Stromal cell of bone marrow (primary cell): ENCODE results near the gene SYCE3.
A peak's percentile ranks its signal among the peaks of the same experiment; 100 is the strongest.

ENCODE experiments used
- DNase-seq: peaks from one replicate; pipeline ENCODE4 v3.0.0-alpha.2; 2012; ENCODE audit warnings: low read depth

Gene SYCE3

DNA sequence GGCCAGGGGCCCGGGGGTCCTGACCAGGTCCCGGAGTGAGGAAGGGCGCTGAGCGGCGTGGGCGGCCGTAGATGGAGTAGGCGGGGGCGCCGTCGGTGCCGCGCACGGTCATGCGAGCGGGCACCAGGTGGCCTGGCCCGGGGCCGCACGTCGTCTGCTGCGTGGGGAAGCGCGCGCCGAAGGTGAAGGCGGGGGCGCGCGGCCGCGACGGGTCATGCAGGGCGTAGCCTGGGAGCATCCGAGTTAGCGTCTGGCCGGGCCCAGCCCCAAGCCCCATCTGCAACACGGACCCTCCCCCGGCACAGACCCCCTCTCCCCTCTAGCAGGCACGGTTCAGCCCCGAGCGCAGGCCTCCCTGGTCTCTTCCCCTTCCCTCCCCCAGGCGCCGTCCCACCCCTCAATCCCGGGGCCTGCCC is 31.2 kb downstream of the SYCE3 start:
- no peak for DNase-seq

DNA sequence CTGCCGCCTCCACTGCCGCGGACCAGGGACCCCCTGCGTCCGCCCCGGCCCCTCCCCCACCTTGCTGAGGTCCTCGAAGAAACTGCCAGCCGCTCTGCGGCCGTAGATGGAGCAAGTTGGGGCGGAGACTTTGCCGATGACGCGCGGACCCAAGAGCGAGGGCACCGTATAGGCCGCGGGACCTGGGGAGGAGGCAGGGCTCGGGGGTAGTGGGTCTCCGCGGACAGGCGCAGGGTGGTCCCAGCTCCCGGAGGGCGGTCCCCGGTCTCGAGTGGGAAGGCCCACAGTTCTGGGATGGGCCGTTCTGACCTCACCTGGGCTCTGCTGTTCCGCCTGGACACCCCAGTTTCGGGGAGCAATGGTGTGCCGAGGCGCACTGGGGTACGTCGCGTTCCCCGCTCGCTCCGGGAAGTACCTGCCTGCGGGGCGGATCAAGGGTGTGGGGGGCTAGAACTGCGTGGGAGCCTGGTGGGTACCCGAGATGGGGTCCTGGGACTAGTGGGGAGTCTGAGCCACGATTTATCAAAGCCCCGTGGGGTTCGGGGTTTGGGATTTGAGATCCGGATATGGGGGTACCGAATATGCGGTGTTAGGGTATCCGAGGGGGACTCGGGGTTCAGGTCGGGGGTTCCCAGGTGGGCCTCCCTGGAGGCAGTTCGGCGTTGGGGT is 31.7 kb downstream of the SYCE3 start:
- peak; percentile 77 for DNase-seq

DNA sequence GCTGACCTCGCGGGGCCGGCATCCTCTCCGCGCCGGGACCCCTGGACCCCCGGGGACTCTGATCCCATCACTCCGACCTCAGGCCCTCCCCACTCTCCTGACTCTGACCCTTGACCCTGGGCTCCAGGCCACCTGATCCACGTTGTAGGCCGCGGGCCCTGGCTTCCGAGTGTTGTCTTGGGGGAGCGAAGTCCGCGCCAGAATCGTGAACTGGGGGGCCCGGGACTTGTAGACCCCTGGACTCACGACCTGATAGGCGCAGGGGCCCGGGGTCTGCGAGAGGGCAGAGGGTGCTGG is 32.2 kb downstream of the SYCE3 start:
- no peak for DNase-seq

DNA sequence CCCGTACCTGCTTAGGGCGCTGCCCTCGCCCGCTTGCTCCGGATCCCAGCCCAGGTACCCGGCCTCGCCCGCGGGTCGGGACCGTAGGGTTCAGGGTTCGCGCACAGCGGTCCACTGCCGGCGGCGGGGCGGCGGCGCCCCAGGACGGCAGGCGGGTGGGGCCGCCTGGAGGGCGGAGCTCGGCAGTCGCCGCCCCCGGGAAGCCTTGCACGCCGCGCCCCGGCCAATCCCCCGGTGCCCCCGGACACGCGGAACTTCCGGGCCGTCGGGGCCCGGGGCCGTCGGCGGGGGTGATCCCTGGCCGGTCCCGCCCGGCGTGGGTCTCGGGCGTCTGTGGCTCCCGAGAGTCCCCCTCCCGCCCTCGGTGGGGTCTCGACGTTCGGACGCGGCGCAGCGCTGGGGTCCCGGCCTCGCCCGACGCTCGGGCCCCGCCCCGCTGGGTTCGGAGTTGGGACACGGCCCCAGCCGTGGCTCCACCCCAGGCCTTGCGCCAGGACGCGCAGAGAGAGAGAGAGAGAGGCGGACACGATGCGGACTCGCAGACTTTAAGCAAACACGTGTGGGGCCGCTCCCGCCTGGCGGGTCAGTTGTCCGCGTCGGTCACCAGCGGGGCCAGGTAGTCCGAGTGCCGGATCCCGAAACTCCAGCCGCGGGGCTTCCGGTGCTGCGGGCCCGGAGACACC is 32.7 kb downstream of the SYCE3 start, which contains the start of gene TYMP:
Gene TYMP, minus strand, starts transcription at position 116 of the 683 bp plus-strand sequence. CDS start 303 bp downstream, outside the sequence.
- peak; percentile 62 for DNase-seq

DNA sequence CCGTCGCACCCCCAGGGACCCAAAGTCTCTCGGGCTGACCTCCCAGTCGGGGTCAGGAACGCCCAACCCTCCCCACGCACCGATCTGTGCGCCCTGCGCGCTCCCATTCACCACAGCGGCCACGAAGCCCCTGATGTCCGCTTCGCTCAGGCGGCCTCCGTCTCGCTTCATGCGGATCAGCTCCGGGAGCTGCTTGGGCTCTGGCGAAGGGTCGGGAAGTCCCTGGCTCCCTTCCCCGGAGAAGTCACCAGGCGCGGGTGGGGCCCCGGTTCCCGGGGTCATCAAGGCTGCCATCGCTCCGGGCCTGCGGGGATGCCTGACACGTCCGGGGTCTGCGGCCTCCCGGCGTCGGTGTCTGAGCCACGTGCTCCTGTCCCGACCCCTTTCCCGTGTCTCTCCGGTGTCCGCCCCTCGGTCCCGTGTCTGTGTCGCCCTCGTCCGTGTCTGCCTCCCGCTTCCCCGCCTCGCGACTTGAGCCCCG is 33.3 kb downstream of the SYCE3 start:
- no peak for DNase-seq

DNA sequence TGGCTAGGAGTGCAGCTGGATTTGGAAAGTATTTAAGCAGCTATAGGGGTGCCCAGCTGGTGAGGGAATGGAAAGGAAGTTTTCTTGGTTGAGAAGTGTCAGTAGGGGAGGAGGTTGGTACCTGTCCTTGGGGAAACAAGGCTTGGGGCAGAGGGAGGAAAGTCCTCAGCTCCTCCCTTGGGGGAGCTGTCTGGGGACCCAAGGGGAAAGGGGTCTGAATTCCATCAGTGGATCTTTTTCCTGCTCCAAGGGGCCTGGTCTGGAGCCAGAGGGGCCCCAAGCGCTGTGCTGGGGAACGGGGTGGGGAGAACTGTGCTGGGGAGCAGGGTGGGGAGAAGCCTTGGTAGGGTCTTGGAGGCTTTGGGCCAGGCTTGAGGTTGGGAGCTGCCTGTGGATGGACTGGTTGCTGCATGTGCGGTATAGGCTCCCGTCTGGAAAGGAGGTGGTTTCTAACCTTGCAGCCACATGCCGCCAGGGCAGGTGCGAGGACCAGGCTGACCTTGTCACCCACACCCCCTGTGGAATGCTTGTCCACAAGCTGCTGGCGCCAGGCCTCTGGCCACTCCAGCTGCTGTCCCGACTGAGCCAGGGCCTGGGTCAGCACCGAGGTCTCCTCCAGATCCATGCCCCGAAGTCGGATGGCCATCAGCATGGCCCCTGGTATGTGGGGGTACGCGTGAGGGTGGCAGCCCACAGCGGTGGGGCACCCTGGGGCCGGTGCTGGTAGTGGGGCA is 33.9 kb downstream of the SYCE3 start:
- no peak for DNase-seq

DNA sequence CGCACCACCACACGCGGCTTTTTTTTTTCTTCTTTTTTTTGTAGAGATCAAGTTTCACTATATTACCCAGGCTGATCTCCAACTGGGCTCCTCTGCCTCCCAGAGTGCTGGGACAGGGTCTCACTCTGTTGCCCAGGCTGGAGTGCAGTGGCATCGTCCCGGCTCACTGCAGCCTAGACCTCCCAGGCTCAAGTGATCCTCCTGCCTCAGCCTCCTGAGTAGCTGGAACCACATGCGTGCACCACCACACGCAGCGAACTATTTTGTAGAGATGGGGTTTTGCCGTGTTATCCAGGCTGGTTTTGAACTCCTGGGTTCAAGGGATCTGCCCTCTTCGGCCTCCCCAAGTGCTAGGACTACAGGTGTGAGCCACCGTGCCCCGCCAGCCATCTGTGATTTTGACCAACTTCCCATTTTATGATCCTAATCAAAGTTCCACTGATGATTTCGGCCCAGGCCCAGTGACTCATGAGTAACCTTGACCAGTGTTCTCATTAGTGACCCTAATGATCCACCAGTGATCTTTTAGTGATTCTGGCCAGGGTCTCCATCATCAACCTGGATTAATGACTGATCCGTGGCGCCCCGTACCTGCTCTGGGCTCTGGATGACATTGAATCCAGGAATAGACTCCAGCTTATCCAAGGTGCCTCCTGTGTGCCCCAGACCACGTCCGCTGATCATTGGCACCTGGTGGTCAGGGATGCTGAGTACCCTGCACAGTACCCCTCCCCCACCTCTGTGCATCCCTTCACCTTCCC is 34.6 kb downstream of the SYCE3 start:
- no peak for DNase-seq

DNA sequence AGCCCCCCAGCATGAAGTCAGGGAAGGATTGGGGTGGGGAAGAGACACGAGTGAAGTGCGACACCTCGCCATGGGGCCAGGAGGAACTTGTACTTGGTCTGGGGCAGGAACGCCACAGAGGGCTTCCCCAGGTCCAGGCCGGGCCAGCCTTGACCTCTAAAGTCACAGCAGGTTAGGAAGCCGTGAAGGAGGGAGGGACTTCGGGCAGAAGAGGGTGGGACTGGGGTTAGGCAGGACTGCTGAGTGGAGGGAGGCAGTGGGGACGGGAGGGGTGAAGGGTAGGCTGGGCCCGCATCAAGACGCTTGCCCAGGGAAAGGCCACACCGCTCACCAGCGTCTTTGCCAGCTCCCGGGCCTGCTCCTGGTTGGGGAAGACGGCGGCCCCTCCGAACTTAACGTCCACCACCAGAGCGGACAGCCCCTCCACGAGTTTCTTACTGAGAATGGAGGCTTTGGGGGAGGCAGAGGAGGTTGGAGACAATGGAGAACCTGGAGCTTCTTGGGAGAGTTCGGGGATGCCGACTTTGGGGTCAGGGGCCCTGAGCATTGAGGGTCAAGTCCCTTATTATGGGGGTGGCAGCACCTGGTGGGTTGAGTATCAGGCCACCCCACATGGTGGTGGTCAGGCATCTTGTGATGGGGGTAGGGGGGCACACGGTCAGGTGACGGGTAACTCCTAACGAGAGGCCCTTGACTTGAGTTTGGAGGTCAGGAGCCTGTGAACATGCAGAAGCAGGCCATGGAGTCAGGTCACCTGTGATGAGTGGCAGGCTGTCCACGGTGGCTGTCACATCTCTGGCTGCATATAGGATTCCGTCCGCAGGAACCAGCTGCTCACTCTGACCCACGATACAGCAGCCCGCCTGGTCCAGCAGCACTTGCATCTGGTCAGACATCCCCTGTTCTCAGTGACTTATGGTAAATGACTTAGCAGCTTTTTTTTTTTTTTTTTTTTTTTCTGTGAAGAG is 35.6 kb downstream of the SYCE3 start:
- no peak for DNase-seq

DNA sequence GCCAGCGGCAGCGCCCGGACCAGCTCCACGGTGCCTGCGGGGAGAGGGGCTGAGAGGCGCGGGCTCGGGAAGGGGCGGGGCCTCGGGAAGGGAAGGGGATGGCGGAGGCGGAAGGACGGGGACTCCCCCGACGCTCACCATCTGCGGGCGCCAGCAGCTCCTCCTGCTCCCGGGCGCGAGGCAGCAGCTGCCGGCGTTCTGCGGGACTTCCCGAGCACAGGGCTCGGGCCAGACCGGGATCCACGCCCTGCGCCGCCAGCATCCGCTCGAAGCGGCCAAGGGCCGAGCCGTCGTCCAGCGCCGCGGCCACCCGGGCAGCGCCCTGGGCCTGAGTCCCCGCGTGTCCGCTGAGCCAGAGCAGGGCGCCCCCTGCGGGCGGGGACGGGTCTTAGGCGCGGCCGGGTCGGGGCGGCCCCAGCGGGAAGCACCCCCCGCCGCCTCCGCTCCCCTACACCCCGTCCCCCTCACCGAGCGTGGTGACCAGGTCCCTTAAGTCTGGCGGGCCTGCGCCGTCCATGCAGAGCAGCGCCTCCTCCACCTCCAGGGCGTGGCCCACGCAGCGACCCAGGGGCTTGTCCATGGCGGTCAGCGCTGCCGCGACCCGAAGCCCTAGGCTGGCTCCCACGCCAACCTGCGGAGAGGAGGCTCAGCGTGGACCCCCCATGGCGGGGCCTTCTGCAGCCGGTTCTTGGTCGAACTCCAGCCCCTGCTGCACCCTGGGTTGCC is 36.4 kb downstream of the SYCE3 start:
- DNase-seq = no peak

DNA sequence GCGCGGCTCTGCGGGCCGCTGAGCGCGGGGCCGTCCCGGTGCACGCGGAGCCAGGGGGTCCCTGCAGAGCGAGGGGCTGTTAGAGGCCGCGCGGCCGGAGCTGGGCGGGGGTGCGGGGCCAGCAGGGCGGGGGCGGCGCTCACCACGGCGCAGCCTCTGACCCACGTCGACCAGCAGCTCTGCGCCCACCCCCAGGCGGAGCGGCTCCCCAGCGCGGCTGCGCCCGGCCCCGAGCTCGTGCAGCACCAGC is 36.9 kb downstream of the SYCE3 start:
- no peak for DNase-seq

DNA sequence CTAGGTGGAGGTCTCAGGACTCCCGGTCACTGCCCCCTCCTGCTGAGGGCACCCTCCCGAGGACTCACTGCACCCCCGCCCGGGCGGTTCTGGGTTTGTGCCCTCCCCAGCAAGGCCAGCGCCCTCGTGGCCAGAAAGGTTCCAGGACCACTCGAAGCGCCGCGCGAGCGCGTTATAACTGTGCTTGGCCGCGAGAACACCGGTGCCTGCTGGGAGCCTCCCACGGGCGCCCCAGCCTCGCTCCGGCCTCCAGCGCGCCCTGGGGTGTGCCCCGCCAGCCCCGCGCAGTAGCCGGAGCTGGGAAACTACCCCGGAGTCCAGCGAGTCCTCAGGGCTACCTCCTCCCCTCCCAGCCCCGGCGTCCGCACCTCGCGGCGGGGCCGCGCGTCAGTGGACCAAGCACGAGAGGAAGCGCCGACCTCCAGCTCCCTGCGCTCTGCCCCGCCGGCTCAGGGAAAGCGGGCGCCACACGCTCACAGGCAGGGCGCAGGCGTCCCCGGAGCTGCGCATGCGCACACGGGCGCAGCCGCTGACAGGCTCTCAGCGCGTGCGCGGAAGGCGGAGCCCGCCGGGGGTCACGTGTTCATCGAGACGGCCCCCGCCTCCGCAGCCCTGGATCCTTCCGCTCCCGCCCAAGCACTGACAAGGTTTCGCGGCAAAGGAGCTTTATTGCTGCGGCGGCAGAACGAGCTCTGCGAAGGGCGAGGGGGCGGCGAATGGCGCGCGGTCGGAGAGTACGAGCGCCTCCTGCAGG is 37.4 kb downstream of the SYCE3 start, which contains the start of gene SCO2:
Gene SCO2, minus strand, starts transcription at position 495 of the 754 bp plus-strand sequence. CDS start 1,187 bp downstream, outside the sequence.
- peak; percentile 90 for DNase-seq

DNA sequence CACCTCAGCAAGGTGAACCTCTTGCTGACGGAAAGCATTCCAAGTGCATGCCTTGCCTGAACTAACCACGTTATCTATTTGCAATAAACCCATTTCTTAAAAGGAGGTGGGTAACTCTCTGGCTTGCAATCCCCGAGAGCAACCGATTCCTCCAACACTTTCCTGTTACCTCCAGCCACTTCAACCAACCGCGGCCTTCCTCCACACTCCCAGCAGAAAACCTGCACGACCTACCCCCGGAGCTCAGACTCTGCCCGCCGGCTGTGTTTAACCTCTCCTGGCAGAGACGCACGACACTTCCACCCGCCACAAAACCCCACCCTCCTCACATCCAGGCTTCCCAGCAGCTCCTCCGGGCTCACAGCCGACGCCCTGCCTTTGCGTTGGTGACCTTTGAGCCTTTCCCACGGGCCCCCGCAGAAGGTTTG is 38.0 kb downstream of the SYCE3 start:
- no peak for DNase-seq

DNA sequence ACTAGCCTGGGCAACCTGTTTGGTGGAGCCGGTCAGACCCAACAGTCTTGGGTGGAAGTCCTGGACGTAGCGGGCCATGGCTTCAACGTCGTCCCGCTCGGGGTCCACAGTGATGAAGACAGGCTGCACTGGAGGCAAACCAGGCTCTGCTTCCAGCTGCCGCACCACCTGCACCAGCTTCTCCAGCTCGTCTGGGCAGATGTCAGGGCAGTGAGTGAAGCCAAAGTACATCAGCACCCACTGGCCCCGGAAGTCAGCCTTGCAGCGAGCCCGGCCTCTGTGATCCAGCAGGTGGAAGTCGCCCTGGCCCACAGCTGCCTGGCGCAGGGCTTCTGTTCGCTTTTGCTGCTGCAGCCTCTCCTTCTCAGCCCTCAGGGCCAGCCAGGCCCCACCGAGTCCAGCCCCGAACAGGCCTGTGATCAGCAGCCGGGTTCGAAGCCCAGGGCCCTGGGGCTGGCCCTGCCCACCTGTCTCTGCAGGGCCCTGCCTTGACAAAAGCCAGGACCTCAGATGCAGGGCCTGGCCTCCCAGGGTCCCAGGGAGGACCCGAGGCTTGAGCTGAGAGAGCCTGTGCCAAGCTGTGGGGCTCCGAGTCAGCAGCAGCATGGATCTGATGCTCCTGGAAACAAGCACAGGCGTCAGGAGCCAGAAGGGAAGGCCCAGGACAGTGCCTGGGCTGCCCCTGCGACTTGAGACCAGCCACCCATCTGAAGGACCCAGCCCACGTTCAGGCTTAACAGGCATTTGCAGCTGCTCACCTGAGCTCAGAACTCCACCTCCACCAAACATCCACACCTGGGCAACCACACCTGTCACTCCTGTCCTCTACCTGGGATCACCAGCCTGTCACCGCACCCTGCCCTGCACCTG is 38.7 kb downstream of the SYCE3 start:
- DNase-seq = no peak

DNA sequence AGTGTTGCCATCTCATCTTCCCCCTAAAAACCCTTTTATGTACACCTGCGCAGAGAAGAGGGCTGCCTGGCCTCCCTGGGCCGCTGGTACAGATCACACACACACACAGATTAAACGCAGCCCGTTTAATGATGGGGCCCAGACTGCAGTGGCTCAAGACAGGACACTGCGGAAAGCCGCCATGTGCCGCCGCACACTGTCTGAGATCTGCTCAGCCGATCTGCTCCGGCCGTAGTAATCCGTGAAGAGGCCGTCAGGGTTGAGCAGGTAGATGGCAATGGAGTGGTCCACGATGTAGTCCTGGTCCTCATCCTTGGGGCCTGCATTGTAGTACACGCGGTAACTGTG is 39.3 kb downstream of the SYCE3 start:
- no peak for DNase-seq

DNA sequence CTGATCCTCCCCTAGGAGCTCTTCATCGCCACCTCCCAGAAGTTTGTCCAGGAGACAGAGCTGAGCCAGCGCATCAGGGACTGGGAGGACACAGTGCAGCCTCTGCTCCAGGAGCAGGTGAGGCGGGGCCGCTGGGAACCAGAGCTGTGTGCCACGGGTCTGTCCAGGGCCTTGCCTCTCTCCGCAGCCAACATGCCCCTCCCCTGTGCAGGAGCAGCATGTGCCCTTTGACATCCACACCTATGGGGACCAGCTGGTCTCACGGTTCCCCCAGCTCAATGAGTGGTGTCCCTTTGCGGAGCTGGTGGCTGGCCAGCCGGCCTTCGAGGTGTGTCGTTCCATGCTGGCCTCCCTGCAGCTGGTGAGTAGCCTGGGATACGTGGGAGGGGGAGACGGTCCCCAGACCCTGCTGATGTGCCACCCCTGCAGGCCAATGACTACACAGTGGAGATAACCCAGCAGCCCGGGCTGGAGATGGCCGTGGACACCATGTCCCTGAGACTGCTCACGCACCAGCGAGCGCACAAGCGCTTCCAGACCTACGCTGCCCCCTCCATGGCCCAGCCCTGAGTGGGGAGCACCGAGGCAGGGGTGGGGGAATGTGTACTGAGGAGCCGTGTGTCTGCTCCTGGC is 39.8 kb downstream of the SYCE3 start:
- no peak for DNase-seq

DNA sequence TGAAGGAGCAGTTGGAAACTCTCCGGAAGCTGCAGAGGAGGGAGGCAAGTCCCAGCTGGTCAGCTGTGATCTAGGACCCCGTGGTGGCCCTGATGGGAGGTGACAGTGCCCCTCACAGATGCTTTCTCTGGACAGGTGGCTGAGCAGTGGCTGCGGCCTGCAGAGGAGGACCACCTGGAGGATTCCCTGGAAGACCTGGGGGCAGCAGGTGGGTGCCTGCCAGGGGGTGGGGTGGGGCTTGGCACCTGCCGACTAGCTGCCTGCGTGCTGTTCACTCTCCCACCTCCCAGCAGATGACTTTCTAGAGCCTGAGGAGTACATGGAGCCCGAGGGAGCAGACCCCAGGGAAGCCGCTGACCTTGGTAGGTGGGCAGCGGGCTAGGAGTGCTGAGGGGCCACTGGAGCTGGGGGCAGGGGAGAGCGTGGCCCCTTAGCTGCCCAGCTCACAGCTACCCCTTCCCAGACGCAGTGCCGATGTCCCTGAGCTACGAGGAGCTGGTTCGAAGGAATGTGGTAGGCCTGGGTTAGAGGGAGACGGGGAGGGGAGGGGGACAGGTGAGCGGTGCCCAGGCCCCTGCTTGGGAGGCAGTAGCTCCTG is 40.4 kb downstream of the SYCE3 start:
- DNase-seq = no peak

DNA sequence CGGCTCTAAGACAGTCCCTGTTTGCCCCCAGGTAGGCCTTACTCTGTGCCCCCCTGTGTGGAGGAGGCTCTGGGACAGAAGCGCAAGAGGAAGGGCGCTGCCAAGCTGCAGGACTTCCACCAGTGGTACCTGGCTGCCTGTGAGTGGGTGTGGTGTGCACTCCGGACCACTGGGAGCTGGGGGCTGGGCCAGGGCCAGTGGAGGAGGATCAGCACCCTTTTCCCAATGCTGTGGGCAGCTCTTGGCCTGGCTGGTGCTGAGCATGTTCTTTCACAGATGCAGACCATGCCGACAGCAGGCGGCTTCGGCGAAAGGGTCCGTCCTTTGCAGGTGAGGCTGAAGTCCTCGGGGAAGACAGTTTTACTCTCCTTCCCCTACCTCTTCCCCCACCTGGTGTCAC is 41.0 kb downstream of the SYCE3 start:
- DNase-seq = no peak

DNA sequence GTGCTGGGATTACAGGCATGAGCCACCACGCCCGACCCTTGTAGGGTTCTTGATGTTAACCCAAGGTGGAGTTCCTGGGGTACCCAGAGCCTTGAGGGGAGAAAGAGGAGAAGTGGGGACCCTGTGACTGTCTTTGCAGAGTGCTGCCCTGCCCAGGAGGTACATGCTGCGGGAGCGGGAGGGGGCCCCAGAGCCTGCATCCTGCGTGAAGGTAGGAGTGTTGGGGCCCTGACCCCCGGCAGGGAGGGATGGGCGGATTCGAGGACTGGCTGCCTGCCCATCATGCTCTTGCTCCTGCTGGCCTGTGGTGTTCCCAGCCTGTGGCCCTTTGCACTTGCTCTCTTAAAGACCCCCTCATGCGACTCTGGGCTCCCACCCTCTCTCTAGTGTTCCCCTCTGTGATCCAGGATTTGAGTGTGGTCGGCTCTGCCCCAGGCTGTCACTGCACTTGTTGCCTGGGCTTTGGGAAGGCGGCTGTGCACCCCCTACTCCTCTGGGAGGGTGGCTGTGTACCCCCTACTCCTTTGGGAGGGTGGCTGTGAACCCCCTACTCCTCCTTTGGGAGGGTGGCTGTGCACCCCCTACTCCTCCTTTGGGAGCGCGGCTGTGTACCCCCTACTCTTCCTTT is 41.8 kb downstream of the SYCE3 start:
- DNase-seq = no peak
